ENCODE measurements around the gene ANGPTL4.
A peak's percentile ranks its signal among the peaks of the same experiment; 100 is the strongest.

ANGPTL4 gene

DNA sequence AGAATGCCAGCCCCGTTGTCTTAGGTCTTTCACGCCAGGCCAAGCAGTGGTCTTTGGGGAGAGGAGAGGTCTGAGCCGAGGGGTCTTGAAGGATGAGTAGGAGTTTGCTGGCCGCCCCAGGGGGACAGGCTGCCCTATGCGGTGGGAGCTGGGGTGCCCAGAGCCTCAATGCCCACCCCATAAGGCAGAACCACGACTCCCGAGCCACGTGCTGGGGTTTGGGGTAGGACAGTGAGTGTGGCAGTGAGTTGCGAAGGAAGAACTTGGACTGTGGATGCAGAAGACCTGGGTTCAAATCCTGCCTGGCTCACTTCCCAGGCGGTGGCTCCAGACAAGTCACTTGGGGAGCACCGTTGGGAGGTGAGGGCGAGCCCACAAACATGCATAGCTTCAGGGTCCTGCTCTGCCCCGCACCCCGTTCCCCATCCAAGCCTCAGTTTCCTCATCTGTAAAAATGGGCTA lies 31.7 kb downstream of the ANGPTL4 start:
- TF ChIP-seq, protein P1, sequence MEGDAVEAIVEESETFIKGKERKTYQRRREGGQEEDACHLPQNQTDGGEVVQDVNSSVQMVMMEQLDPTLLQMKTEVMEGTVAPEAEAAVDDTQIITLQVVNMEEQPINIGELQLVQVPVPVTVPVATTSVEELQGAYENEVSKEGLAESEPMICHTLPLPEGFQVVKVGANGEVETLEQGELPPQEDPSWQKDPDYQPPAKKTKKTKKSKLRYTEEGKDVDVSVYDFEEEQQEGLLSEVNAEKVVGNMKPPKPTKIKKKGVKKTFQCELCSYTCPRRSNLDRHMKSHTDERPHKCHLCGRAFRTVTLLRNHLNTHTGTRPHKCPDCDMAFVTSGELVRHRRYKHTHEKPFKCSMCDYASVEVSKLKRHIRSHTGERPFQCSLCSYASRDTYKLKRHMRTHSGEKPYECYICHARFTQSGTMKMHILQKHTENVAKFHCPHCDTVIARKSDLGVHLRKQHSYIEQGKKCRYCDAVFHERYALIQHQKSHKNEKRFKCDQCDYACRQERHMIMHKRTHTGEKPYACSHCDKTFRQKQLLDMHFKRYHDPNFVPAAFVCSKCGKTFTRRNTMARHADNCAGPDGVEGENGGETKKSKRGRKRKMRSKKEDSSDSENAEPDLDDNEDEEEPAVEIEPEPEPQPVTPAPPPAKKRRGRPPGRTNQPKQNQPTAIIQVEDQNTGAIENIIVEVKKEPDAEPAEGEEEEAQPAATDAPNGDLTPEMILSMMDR (IDR thresholded peaks at IDR 0.05; ENCODE audit: low read depth, low read length) = no peak
- no peak overlapping the region for H3K4me3 ChIP-seq (ENCODE audit: low read depth, low read length)
- in situ Hi-C loops (cut with HindIII; ENCODE audit: low sequenced_read_pairs) = no loop called here
- DNase-seq (ENCODE audit: low read depth, low spot score) = no peak

DNA sequence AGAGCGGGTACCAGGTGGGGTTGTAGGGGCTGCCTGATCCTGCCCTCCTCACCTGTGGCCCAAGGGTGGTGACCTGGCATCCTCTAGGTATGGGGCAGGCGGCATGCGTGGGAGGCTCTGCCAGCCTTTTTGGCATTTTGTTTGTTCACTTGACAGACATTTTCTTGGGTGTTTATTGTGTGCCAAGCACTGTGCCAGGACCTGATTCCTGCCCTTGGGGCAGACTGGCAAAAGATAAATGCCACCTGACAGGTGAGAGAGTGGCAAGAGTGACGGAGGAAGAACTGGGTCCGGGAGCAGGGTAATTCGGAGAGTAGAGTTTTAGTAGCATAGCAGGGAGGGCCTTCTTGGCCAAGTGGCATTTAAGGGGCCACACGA lies 32.2 kb downstream of the ANGPTL4 start:
- TF ChIP-seq, protein P1 (IDR thresholded peaks at IDR 0.05; ENCODE audit: low read depth, low read length) = no peak
- DNase-seq (ENCODE audit: low read depth, low spot score) = no peak
- in situ Hi-C loops (cut with HindIII; ENCODE audit: low sequenced_read_pairs) = no loop called here
- no peak overlapping the region for H3K4me3 ChIP-seq (ENCODE audit: low read depth, low read length)

DNA sequence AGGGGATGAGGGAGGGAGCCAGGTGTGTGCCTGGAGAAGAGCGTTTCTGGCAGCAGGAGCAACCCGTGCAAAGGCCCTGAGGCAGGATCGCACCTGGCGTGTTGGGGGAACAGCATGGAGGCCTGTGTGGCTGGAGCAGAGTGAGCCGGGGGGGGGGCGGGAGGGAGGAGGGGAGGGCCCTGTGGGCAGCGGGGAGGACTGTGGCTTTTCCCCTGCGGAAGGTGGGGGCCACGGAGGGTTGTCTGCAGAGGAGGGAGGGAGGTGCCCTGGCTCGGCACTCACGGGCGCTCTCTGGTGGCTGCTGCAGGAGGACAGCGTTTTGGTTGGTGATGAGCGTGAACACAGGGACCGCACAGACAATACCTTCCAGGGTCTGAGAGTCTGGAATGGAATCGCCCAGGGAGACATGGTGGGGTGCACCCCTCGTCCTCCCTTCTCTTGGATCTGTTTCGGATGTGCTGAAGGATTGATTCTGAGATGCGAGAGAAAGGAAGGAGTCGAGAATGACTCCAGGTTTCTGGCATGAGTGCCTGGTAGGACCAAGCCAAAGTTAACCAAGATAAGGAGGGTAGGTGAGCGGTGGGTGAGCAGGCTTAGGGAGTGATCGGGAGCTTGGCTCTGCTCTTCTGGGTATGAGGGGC lies 32.7 kb downstream of the ANGPTL4 start:
- TF ChIP-seq, protein P1 (IDR thresholded peaks at IDR 0.05; ENCODE audit: low read depth, low read length) = peak; percentile 76
- in situ Hi-C loops (cut with HindIII; ENCODE audit: low sequenced_read_pairs) = no loop called here
- H3K4me3 ChIP-seq (ENCODE audit: low read depth, low read length) = no peak overlapping the region
- peak; percentile 35 for DNase-seq (ENCODE audit: low read depth, low spot score)

DNA sequence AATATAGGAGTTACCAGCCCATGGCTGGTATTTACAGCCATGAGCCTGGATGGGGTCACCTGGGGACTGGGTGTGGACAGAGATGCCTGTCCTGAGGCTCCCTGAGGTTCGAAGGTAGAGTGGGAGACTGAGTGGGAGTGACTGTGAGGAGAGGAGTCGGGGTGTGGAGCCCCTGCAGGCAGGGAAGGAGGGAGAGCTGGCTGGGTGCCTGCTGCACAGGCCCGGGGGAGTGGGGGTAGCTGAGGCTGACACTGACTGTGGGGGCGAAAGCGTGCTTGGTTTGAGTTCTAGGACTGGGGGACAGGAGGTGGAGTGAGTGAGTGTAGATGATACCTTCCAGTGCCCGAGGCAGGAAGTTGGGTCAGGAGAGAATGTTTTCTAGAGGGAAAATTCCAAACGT lies 33.3 kb downstream of the ANGPTL4 start:
- no peak overlapping the region for H3K4me3 ChIP-seq (ENCODE audit: low read depth, low read length)
- DNase-seq (ENCODE audit: low read depth, low spot score) = no peak
- in situ Hi-C loops (cut with HindIII; ENCODE audit: low sequenced_read_pairs) = no loop called here
- TF ChIP-seq, protein P1 (IDR thresholded peaks at IDR 0.05; ENCODE audit: low read depth, low read length) = no peak

DNA sequence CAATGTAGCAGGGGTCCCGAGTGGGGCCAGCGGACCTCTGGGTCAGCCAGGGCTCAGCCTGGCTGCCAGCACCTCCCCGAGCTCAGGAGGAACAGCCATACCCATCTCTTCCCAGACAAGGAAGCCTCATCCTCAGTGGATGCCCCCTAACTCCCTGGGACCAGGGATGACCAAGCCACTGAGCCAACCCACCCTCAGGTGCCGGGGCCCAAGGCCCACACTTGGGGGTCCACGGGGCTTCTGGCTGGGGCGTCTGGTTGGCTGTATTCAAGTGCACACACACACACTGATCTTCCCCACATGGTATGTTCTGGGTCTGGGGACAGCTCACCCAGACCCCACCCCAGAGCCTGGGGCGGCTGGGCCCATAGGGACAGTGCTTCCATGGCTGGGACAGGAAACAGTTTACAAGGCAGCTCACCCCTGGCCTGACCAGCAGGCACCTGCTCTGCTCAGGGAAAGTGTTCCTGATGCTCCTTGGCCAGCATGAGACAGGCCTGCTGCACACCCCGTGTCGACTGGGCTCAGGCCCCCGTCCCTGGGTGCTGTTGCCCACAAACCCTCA lies 33.9 kb downstream of the ANGPTL4 start:
- no peak overlapping the region for H3K4me3 ChIP-seq (ENCODE audit: low read depth, low read length)
- in situ Hi-C loops (cut with HindIII; ENCODE audit: low sequenced_read_pairs) = no loop called here
- DNase-seq (ENCODE audit: low read depth, low spot score) = no peak
- TF ChIP-seq, protein P1 (IDR thresholded peaks at IDR 0.05; ENCODE audit: low read depth, low read length) = no peak

DNA sequence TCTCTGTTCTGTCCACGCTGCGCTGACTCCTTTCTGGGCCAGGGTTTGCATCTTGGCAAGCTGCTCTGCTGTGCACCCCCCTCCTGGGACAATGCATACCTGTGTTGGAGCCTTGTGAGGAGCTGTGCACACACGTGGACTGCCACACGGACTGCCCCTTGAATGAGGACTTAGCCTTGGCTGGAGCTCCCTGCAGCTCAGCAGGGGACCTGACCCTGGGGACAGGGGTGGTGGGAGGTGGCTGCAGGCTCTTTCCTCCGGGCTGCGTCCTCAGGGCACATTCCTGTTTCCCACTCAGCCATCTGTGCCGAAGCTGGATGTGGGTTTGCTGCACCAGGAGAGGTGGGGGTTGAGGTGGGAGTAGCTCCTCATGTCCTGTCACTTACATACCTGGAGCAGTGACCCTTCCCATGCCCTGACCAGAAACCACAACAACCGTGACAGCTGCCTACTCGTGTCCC lies 34.4 kb downstream of the ANGPTL4 start:
- H3K4me3 ChIP-seq (ENCODE audit: low read depth, low read length) = no peak overlapping the region
- in situ Hi-C loops (cut with HindIII; ENCODE audit: low sequenced_read_pairs) = no loop called here
- TF ChIP-seq, protein P1 (IDR thresholded peaks at IDR 0.05; ENCODE audit: low read depth, low read length) = no peak
- no peak for DNase-seq (ENCODE audit: low read depth, low spot score)

All from astrocyte of the spinal cord (primary cell).